Endothelial cell of umbilical vein (primary cell): ENCODE results near the gene WIPI1. TPM values are rescaled to one million over a fixed set of nuclear protein-coding genes. Genes with fewer than 3 reads are reported as not detected.

ENCODE experiments used
- BruUV-seq: library from RNA; stranded (reverse); fragments of 400-500 nt; replicated peaks from 2 replicates; lab custom pipeline; 2021; lab: Mats Ljungman, UMichigan
- CTCF ChIA-PET: fragments of 300-600, 350-600 bp; sonication (Branson Sonifier 250); formaldehyde crosslinking; loops from one replicate; lab custom pipeline; 2021; ENCODE audit warnings: antibody characterized with exemption, inconsistent platforms; lab: Charles Lee
- POLR2A ChIA-PET: fragments of 300-600, 350-600 bp; sonication (Branson Sonifier 250); formaldehyde crosslinking; loops from one replicate; lab custom pipeline; 2021; ENCODE audit warnings: antibody characterized with exemption, inconsistent platforms; lab: Charles Lee
- DNase-seq: peaks from one replicate; pipeline ENCODE4 v3.0.0-alpha.2; 2011; ENCODE audit warnings: low read depth, low spot score
- FAIRE-seq: peaks from 2 replicates; lab custom pipeline; 2011; peaks lifted over from hg19 to GRCh38; lab: Jason Lieb, UNC
- H2AFZ ChIP-seq: 2 replicates; pipeline ENCODE4 v1.6.0; 2012; ENCODE audit warnings: low read depth, low read length, control low read depth, inconsistent platforms
- H3K27ac ChIP-seq: 2 replicates; pipeline ENCODE4 v1.5.1; 2011; ENCODE audit warnings: low read depth, mild to moderate bottlenecking, control low read depth, low read length, moderate library complexity; ENCODE audit not compliant: insufficient read depth
- H3K27me3 ChIP-seq, 2 experiments: 2 replicates each; pipeline versions ENCODE4 v1.6.0 to v1.6.1; 2011; ENCODE audit warnings: low read length in 2 of 2, mixed read lengths in 1 of 2; ENCODE audit not compliant: control insufficient read depth in 2 of 2, insufficient read depth in 2 of 2
- H3K36me3 ChIP-seq, 2 experiments: 2 replicates in 1 of 2; 3 replicates in 1 of 2; pipeline ENCODE4 v1.5.1; 2011; ENCODE audit warnings: low read length in 2 of 2, mild to moderate bottlenecking in 1 of 2, moderate library complexity in 1 of 2; ENCODE audit not compliant: control insufficient read depth in 2 of 2, insufficient read depth in 2 of 2; ENCODE audit errors: extremely low read depth in 1 of 2
- H3K4me1 ChIP-seq: 3 replicates; pipeline ENCODE4 v1.5.1; 2011; ENCODE audit warnings: mild to moderate bottlenecking, low read length; ENCODE audit not compliant: control insufficient read depth, insufficient read depth; ENCODE audit errors: extremely low read depth
- H3K4me2 ChIP-seq: 2 replicates; pipeline ENCODE4 v1.6.1; 2011; ENCODE audit warnings: low read length, control low read depth, mixed read lengths; ENCODE audit not compliant: insufficient read depth
- H3K4me3 ChIP-seq, 3 experiments: fragments of 200-600 bp in 1 of 3; sonication (generic), shearing (Covaris generic) in 1 of 3; replicated peaks in 1 of 3; 2 replicates each; pipeline ENCODE4 v1.5.1; 2011 to 2016; ENCODE audit warnings: control low read depth in 3 of 3, low read length in 3 of 3, mild to moderate bottlenecking in 2 of 3, inconsistent platforms in 1 of 3, low read depth in 1 of 3, moderate library complexity in 1 of 3; ENCODE audit not compliant: insufficient read depth in 1 of 3
- H3K79me2 ChIP-seq: 2 replicates; pipeline ENCODE4 v1.6.0; 2012; ENCODE audit warnings: low read length, inconsistent platforms; ENCODE audit not compliant: control insufficient read depth, insufficient read depth
- H3K9ac ChIP-seq: replicated peaks from 2 replicates; pipeline ENCODE3; 2011; ENCODE audit warnings: low read length, control low read depth; ENCODE audit not compliant: insufficient read depth; ENCODE audit errors: extremely low read depth
- H3K9me1 ChIP-seq: replicated peaks from 3 replicates; pipeline ENCODE4 v1.6.0; 2011; ENCODE audit warnings: mild to moderate bottlenecking, low read length; ENCODE audit not compliant: control insufficient read depth, insufficient read depth; ENCODE audit errors: extremely low read depth
- H3K9me3 ChIP-seq: replicated peaks from 2 replicates; pipeline ENCODE4 v1.5.1; 2012; ENCODE audit warnings: low read length, inconsistent platforms; ENCODE audit not compliant: control insufficient read depth, insufficient read depth
- H4K20me1 ChIP-seq: replicated peaks from 2 replicates; pipeline ENCODE3; 2011; ENCODE audit warnings: mild to moderate bottlenecking, low read length; ENCODE audit not compliant: control insufficient read depth, insufficient read depth; ENCODE audit errors: extremely low read depth
- CTCF ChIP-seq, 2 donors: IDR thresholded peaks; 1 replicate in 1 of 2; 2 replicates in 1 of 2; pipeline ENCODE4 v1.5.1; 2011; ENCODE audit warnings: low read length in 2 of 2, mild to moderate bottlenecking in 2 of 2, moderate library complexity in 2 of 2, control low read depth in 1 of 2, inconsistent platforms in 1 of 2, low read depth in 1 of 2; ENCODE audit not compliant: insufficient read depth in 1 of 2; ENCODE audit errors: extremely low read depth in 1 of 2
- EZH2 ChIP-seq: IDR thresholded peaks from 2 replicates; pipeline ENCODE4 v1.6.1; 2012; ENCODE audit warnings: borderline replicate concordance, low read depth, mild to moderate bottlenecking, moderate library complexity, low read length, inconsistent platforms; ENCODE audit not compliant: severe bottlenecking
- FOS ChIP-seq: IDR thresholded peaks from 2 replicates; pipeline ENCODE4 v1.6.1; 2011; ENCODE audit warnings: mild to moderate bottlenecking, low read length, moderate library complexity, borderline replicate concordance; ENCODE audit not compliant: insufficient read depth
- GATA2 ChIP-seq: IDR thresholded peaks from 2 replicates; pipeline ENCODE4 v1.7.0; 2011; ENCODE audit warnings: low read depth, mild to moderate bottlenecking, moderate library complexity, mixed read lengths, low read length; ENCODE audit not compliant: insufficient read length, insufficient read depth
- JUN ChIP-seq: IDR thresholded peaks from 2 replicates; pipeline ENCODE4 v1.6.1; 2011; ENCODE audit warnings: borderline replicate concordance, low read depth; ENCODE audit not compliant: insufficient read length, insufficient read depth
- MAX ChIP-seq: IDR thresholded peaks from 2 replicates; pipeline ENCODE4 v1.6.1; 2011; ENCODE audit not compliant: insufficient read depth, insufficient read length
- MYC ChIP-seq: IDR thresholded peaks from one replicate; pipeline ENCODE4 v1.6.1; 2011; ENCODE audit warnings: mild to moderate bottlenecking, low read depth, low read length
- POLR2A ChIP-seq: IDR thresholded peaks from 2 replicates; pipeline ENCODE4 v1.6.1; 2012; ENCODE audit warnings: low read depth, mild to moderate bottlenecking, control low read depth, low read length
- POLR2AphosphoS5 ChIP-seq: IDR thresholded peaks from 2 replicates; pipeline ENCODE4 v1.6.1; 2012; ENCODE audit warnings: low read depth, mild to moderate bottlenecking, control low read depth, low read length, moderate library complexity; ENCODE audit not compliant: insufficient read depth
- dilution Hi-C: fragments of 300-500 bp; cut with MboI; formaldehyde crosslinking; loops from one replicate; pipeline ENCODE4 v1.15.0; 2019; ENCODE audit warnings: low sequenced_read_pairs; ENCODE audit not compliant: extremely low pct_ligation_motif_present
- intact Hi-C: fragments of 100-400 bp; cut with micrococcal nuclease; formaldehyde crosslinking; loops from one replicate; pipeline ENCODE4 v1.10.0; 2022
- polyA plus RNA-seq, 4 experiments: library from polyadenylated mRNA; depleted of rRNA in 3 of 4; stranded (reverse) in 3 of 4; unstranded in 1 of 4; fragments of >200 nt; gene quantifications; 2 replicates each; pipeline versions ENCODE4 v1.2.1 to v1.2.3, GENCODE V29; 2011 to 2012; ENCODE audit warnings: missing spikeins in 1 of 4
- total RNA-seq: library from RNA; stranded (reverse); gene quantifications from 2 replicates; pipeline ENCODE4 v1.2.3, GENCODE V29; 2021

The WIPI1 gene
- total and polyA plus RNA-seq, 2 donors (not counting 3 experiments of a cell fraction or from before 2014, with no cell fraction given), result 49.9 to 70.3 TPM

GRCh38 chr17:68445671-68446070 lies 11.6 kb downstream of the WIPI1 start:
- ChIA-PET POLR2A (no interaction called here), CTCF (interaction anchor here (1.2 to 1.4 kb wide), 2 partner anchors 10 to 11 kb away, joined by 3 read pairs; no protein-coding TSS in a partner anchor)
- Histone ChIP-seq H3K27ac (no peak overlapping the region), H3K4me2 (no peak overlapping the region), H3K9ac (no peak overlapping the region), H3K9me3 (no peaks in the 10 kb centered on the region), H3K36me3 (peaks cover 9 to 25% of the 10 kb centered on the region in 2 experiments), H4K20me1 (no peaks in the 10 kb centered on the region), H3K9me1 (no peaks in the 10 kb centered on the region), H3K79me2 (no peaks in the 10 kb centered on the region), H3K27me3 (no peaks in the 10 kb centered on the region), H2AFZ (no peak overlapping the region), H3K4me1 (peaks cover 21% of the 10 kb centered on the region), H3K4me3 (no peak overlapping the region)
- no peak for DNase-seq
- dilution Hi-C loops, result no loop called here
- TF ChIP-seq EZH2 (no peak), POLR2AphosphoS5 (no peak), POLR2A (no peak), FOS (no peak), JUN (no peak), MYC (no peak), MAX (no peak), GATA2 (no peak), CTCF (IDR thresholded peaks at IDR 0.05; ENCODE audit: extremely low read depth in 1 of 2, insufficient read depth in 1 of 2, low read depth in 1 of 2, low read length in 2 of 2) (no peak)
- no peak for FAIRE-seq
- intact Hi-C loops, result no loop called here
- no TSS peak for BruUV-seq
